DMS53 (cell line): Measurements from ENCODE around the gene APOC3.
"Not testable (repeated sequence)": the region's sequence is repeated elsewhere in the genome, so short reads cannot be mapped to it uniquely, and the experiment has no call there.

Experiments used
- DNase-seq: peaks from one replicate; lab custom pipeline; 2025; lab: John Stamatoyannopoulos, UW

The APOC3 gene

DNA sequence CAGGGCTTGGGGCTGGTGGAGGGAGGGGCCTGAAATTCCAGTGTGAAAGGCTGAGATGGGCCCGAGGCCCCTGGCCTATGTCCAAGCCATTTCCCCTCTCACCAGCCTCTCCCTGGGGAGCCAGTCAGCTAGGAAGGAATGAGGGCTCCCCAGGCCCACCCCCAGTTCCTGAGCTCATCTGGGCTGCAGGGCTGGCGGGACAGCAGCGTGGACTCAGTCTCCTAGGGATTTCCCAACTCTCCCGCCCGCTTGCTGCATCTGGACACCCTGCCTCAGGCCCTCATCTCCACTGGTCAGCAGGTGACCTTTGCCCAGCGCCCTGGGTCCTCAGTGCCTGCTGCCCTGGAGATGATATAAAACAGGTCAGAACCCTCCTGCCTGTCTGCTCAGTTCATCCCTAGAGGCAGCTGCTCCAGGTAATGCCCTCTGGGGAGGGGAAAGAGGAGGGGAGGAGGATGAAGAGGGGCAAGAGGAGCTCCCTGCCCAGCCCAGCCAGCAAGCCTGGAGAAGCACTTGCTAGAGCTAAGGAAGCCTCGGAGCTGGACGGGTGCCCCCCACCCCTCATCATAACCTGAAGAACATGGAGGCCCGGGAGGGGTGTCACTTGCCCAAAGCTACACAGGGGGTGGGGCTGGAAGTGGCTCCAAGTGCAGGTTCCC is at the start of gene APOC3:
Gene APOC3, plus strand, starts transcription at position 383 of the 659 bp plus-strand sequence. CDS start 676 bp downstream, outside the sequence.
- no peak for DNase-seq

DNA sequence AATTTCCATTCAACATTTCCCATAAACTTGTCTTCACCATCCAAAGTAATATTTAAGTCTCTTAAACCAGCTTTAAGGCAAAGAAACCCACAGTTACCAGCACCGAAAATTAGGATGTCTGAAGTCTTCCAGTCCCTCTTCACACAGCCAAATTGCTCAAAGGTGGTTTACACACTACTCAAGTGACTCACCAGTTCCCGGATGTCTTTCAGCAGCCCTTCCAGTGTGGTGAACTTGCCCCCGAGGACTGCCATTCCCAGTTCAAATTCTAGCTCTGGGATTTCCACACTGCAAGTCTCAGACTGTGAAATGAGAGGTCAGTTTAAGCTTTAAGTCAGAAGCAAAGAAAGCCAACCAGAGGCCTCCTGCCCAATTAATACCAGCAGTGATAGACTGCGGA is 47.0 kb upstream of the APOC3 start:
- no peak for DNase-seq

DNA sequence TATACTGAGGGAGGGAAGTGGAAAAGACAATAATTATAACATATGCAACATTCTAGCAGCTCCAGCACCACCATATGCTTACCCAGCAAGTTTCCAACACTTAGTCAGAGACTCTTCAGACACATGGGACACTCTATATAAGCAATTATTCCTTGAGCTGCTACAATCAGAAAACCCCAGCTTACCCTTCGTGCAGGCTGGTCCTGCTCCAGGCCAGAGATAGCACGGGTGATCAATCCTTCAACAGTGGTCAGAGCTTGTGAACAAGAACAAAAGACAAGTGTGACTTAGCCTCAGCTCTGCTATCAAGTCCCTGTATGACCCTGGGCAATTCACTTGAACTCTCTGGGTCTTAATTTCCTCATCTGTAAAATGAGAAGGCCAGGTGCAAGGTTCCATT is 43.4 kb upstream of the APOC3 start:
- DNase-seq = no peak

DNA sequence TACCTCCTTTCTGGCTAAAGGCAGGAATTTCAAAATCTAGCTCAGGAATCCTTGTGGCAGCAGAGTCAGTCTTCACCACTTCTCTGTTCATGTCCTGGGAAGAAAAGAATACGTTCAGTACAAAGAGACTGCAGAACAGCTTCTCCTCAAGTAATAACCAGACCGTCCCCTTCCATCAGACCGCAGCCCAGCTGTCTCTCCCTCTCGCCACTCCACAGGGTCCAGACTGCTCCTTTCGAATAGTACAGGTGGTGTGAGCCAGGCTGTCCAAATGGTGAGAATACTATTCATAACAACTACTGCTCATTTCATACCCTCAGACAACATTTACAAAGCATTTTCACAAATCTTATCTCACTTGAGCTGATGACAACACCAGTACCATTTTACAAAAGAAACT is 42.7 kb upstream of the APOC3 start:
- no peak for DNase-seq

DNA sequence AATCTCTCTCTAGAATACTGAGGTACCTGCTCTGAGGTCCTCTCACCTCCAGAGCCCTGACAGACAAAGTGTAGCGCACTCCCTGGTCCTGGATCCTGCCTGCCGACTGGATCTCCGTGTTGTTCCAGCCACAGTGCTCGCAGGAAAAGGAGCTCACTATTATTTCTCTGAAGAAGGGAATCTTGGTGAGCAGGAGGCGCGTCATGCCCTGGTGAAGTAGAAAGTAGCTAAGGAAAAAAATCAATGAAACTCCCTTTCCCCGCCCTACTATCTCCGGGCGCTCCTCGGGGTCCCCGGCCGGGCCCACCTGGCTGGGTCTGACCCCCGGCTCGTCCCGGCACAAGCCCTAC is 42.3 kb upstream of the APOC3 start:
- DNase-seq = peak; percentile 47

DNA sequence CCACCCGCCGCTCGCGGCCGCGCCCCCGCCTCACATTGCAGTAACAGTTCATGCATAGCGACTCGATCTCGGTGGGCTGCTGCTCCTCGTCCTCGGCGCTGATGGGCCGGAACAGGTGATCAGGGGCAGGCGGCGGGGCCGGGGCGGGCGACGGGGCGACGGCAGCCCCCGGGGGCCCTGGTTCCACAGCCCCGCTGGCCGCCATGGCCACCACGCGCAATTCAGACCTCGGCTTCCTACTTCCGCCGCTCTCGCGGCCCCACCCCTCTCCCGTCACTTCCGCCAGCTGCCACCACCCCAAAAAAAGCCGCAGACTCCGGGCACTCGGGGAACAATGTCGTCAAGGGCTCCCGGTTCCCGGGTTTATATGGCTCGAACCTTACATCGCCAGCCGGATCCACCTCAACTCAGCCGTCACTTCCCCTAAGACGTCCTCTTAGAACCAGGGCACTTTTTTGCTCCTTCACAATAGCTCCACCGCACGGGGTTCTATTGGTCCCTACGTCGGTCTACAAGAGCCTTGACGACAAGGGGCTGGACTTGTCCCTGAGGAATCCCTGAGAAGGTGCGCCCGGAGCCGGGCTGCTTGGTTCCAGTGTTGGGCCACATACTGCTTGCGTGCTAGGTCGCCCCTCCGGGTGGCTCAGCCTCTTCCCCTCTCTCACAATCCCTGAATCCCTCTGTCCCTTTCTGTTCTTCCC is 41.8 kb upstream of the APOC3 start, which contains the start of gene ZPR1:
Gene ZPR1, minus strand, starts transcription at position 238 of the 701 bp plus-strand sequence. Its CDS starts 33 bp downstream, at position 205.
- DNase-seq = peak; percentile 89

DNA sequence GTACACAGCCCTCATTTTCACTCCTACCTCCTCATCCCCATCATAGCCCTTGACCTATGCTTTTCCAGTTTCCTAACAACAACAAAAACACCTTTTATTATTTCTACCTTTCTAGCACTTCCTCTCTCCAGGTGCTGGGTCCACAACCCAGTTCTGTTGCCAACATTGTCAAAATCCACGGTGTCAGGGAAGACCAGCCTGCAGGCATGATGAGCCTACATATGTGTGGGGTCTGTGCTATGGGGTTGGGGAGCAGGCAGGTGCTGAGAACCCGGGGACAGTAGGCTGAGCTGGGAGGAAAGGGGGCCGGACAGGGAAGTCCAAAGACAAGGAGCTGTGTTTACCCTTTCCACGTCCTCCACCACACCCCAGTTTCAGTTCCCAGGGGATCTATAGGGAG is 41.2 kb upstream of the APOC3 start:
- DNase-seq = no peak

DNA sequence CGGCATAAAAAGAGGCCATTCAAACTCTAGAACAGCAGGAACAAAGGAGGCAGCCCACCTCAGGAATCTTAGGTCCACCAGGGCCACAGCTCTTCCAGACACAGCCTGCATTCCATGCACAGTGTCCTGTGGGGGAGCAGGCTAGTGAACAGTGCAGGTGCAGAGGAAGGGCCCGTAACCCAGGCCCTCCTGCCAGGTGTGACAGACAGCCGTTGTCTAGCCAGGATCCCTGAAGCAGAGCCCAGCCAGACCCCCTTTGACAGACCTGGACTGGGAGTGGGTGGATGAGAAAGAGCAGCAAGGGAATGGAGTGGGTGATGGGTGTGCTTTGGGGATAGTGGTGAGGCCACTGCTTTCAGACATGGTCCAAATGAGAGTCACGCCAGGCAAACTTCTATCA is 40.7 kb upstream of the APOC3 start:
- no peak for DNase-seq

DNA sequence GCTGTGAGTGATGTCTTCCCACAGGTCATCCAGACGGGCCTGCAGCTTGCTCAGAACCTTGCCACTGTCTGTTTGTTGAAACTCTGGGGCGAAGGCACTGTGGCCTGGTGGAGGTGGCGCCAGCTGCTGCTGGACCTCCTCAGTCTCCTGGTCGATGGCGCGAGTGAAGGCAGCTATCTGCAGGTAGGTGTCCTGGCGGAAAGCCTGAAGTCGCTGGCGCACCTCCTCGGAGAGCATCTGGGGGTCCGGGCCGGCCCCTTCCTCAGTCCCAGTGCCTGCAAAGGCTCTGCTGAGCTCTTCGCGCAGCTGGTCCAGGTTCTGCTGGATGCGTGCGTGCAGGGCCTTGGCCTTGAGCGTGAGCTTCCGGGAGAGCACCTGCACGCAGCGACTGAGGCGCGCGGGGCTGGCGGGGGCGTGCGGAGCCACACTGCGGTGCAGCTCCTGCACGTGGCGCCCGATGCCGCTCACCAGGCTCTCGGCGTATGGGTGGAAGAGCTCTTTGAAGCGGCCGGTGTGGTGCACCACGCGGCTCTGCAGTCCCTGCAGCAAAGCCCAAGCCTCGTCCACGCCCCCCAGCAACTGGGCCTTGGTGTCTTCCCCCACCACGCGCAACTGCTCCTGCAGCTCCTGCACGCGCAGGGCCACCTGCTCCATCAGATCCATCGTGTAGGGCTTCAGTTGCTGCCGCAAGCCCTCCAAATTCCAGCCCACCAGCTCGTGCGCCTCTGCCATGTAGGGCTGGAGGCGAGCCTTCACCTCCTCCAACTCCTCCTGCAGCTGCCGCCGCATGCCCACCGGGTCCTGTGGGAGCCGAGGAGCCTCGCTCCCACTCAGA is 39.3 kb upstream of the APOC3 start:
- no peak for DNase-seq

DNA sequence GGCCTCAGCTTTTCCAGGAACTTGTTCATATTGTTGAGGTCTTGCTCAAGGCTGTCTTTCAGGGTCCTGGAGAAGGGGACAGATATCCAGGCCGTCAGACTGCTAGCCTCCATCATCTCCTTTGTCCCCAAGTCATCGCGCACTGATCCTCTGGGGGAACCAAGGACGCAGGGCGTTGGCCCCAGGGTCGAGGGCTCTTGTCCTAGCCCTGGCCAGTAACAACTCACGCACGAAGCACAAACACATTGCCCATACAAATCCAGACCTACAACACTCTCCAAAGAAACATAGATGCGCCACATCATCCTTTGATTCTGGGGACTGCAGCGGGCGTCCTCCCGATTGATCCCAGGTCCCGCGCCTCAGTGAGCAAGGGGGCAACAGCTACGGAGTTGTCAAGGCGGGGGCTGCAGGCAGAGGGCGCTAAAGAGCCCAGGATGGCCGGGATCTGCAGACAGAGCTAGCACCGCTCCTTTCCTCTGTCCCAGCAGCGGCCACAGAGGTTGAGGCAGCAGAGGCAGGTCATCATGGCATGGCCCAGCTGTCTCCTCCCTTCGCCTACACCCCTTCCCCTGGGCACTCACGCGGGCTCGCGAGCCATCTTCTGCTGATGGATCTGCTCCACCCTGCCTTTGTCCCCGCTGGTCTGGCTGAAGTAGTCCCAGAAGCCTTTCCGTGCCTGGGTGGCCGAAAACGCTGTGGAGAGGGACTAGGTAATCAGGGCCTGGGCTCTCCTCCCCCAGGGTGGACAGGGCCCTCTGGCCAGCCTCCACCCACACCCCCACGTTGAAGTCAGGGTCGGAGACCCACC is 38.5 kb upstream of the APOC3 start:
- DNase-seq = peak; percentile 84

DNA sequence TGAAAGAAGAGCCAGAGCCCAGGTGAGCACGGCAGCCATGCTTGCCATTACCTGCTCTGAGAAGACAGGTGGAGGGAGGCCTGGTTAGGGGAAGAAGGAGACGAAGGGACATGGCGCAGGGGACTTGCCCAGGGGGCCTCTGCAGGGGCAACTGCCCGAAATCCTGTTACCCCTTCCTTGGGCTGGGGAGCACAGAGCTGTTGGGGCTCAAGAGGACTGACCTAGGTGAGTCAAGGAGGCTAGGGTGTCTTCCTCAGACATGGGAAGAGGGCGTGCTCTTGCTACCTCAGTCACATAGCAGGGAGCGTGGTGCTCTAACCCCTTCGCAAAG is 37.9 kb upstream of the APOC3 start, which contains the start of gene APOA5:
Gene APOA5, minus strand, starts transcription at position 67 of the 331 bp plus-strand sequence. Its CDS starts 19 bp downstream, at position 48.
- no peak for DNase-seq

DNA sequence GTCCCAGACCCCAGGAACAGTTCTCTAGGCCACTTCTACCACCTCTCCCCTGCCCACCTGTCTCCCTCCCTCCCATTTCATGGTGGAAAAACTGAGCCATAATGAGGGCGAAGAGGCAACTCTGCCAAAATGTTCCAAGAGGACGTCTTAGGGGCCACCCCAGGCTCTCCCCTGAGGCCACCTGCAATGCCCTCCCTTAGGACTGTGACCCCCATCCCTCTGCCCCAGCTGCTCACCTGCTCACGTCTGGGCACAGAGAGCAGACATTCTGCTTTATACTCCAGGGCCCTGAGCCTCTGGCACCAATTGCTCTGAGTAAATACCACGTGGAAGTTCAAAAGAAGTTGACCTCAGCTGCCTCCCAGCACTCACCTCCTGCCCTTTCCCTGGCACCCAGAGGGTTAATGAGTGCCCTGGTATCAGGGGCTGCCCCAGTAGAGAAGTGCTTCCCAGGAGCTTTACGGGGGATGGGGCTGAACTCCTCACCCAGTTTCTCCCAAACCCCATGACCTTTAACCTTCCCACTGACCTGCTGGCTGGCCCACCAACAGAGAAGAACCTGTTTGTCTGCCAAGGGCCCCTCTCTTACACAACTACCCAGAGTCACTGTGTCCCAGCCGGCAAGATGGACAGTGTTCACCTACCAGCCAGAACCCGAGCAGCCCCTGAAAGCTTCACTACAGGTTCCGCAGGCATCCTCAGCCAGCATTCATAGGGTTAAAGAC is 37.4 kb upstream of the APOC3 start:
- DNase-seq = no peak

DNA sequence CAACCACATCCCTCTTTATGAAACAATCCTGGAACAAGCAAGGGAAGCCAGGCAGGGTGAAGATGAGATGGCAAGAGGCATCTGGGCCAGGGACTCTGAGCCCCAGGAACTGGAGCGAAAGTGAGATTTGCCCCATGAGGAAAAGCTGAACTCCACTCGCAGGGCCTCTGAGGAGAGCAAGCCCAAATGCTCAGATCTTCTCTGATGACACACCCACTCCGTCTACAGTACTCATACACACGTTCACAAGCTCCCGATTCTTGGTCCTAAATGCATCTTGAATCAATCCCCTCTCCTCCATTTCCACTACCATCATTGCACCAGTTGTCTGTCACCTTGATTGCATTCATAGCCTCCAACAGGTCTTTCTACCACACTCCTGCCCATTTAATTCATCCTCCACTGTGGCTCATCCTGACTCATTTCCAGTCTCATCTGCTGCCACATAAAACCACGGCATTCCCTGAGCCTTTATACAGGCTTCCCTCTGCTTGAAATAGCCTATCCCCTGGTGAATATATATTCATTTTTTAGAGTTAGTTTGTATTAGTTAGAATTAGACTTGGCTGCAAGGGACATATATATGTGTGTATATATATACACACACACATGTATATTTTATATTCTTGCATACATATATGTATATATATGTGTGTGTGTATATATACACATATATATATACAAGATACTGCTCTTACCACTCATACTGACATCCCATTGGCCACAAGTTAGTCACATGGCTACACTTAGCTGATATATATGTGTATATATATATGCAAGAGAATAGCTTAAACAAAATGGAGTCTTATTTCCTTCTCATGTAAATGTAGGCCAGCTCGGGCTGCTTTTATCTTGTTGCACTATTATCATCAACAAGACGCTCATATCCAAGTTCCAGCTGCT is 36.6 kb upstream of the APOC3 start:
- DNase-seq = no peak

DNA sequence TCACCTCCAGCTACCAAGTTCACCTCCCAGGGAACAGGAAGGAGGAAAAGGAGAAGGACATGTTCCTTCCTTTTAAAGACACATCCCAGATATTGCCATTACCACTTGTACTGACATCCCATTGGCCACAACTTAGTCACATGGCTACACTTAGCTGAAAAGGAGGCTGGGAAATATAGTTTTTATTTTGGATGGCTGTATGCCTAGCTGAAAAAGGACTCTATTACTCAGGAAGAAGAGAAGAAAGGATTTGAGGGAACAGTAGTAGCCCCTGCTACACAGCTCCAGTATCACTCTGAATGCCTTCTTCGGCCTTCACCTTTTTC is 36.0 kb upstream of the APOC3 start:
- peak; percentile 25 for DNase-seq

DNA sequence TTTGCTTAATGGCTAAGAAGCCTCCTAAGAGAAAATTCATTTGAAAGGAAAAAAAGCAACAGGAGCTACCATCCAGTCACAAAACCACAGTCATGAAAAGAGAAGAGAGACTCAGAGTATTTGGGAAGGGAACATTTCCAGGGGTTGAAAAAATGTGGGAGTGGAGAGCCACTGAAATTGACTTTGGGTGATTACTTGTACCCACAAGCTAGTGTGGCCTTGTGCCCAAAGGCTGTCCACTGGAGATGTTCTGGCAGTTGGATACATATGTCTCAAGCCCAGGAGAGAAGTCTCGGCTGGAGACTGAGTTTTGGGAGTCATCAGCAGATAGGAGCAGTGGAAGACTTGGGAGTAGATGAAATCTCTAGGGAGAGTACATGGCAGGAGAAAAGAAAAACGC is 34.9 kb upstream of the APOC3 start:
- no peak for DNase-seq

DNA sequence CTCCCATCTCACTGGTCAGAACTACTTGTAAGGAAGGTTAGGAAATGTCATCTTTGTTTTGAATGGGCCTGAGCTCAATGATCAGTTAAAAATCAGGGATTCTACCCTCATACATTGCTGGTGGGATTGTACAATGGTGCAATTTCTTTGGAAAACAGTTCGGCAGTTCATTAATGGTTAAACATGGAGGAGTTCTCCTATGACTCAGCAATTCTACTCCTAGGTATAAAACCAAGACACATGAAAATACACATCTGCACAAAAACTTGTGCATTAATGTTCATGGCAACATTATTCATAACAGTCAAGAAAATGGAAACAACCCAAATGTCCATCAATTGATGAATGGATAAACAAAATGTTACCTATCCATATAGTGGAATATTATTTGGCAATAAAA is 33.2 kb upstream of the APOC3 start:
- no peak for DNase-seq

DNA sequence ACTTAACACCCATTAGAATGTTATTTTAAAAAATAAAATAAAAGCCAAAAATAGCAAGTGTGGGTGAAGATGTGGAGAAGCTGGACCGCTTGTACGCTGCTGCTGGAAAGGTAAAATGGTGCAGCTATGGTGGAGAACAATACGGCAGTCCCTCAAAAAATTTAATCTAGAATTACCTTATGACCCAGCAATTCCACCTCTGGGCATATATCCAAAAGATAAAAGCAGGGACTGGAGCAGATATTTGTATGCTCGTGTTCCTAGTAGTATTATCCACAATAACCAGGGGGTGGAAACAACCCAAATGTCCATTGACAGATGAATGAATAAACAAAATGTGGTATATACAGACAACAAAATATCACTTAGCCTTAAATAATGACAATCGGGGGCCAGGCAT is 31.9 kb upstream of the APOC3 start:
- no peak for DNase-seq

DNA sequence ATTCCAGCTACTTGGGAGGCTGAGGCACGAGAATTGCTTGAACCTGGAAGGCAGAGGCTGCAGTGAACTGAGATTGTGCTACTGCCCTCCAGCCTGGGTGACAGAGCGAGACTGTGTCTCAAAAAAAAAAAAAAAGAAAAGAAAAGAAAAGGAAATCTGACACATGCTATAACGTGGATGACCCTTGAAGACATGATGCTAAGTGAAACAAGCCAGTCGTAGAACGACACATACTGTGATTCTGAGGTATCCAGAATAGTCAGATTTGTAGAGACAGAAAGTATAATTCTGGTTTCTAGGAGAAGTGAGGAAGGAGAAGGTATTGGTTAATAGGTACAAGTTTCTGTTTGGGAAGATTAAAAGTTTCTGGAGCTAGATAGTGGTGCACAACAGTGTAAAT is 31.3 kb upstream of the APOC3 start:
- no peak for DNase-seq

DNA sequence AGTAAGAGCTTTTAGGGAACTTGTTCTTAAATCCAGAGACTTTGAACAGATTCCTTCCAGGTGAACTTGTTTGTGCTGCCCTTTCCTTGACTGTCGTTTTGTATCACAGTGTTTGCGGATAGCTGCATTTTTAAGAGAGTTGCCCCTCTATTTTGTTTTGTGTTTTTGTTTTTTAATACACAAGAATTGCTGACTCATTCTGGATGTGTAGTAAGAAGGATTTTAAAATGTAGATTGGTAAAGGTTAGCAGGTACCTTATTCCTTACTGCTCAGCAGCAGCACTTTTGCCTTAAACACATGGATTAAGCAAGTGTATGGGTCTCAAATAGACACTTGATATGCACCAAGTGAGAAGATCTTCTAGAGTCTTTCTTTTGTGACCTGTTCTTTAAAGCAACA is 29.1 kb upstream of the APOC3 start:
- no peak for DNase-seq

DNA sequence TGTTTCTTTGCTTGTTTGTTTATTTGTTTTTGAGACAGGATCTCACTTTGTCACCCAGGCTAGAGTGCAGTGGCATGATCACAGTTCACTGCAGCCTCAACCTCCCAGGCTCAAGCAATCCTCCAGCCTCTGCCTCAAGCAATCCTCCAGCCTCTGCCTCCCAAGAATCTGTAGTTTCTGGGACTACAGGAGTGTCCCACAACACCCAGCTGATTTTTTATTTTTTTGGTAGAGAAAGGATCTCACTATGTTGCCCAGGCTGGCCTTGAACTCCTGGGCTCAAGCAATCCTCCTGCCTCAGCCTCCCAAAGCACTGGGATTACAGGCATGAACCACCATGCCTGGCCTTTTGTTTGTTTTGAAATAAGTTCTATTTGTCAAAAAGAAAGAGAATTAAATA is 28.0 kb upstream of the APOC3 start:
- DNase-seq = not testable (repeated sequence)

DNA sequence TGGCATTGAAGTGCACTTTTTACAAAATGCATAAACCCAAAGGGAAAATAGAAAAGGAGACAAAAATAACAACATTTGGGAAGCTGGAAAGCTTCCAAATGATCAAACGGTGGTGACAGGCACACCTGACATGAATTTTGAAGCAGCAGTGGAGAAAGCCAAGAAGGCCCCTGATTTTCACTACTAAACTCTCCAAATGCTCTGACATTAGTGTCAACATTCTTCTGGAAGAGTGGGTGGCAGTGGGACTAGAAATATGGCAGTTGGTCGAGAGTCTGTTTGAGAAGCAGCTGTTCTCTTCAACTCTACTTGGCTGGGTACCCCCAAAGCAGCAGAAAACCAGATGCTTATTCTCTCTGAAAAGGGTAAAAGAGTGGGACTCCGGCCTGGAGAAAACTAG is 25.7 kb upstream of the APOC3 start:
- no peak for DNase-seq
